SK-N-SH (cell line): ENCODE results near the gene CPA3. TPM values are rescaled to one million over a fixed set of nuclear protein-coding genes. Genes with fewer than 3 reads are reported as not detected.

Experiments
- CTCF ChIA-PET: fragments of 300-600, 350-600 bp; formaldehyde crosslinking; extraction: SDS; loops from one replicate; lab custom pipeline; 2021; lab: Yijun Ruan, JAX
- POLR2A ChIA-PET: fragments of 350-600 bp; sonication (Branson Sonifier 250); formaldehyde crosslinking; extraction: SDS; loops from one replicate; lab custom pipeline; 2020; ENCODE audit warnings: antibody characterized with exemption, inconsistent platforms; lab: Yijun Ruan, JAX
- DNase-seq: peaks from one replicate; pipeline ENCODE4 v3.0.0; 2012
- H2AFZ ChIP-seq: fragments of 200-600 bp; sonication (generic); 2 replicates; pipeline ENCODE4 v1.8.1; 2016; ENCODE audit warnings: antibody characterized with exemption, mild to moderate bottlenecking, low read depth
- H3F3A ChIP-seq: fragments of 200-600 bp; sonication (generic); replicated peaks from 2 replicates; pipeline ENCODE3; 2016; ENCODE audit warnings: antibody characterized with exemption, mild to moderate bottlenecking; ENCODE audit not compliant: insufficient read depth
- H3K27ac ChIP-seq, 2 experiments: fragments of 200-500 bp in 1 of 2; fragments of 200-600 bp in 1 of 2; sonication (Bioruptor generic) in 1 of 2; sonication (generic), shearing (Covaris generic) in 1 of 2; 2 replicates each; pipeline versions ENCODE4 v1.5.1 to v1.6.1; 2014 to 2016; ENCODE audit warnings: low read depth in 2 of 2, inconsistent platforms in 1 of 2, low read length in 1 of 2, mild to moderate bottlenecking in 1 of 2, mixed read lengths in 1 of 2
- H3K27me3 ChIP-seq: fragments of 200-600 bp; sonication (generic), shearing (Covaris generic); 2 replicates; pipeline ENCODE4 v1.6.1; 2016; ENCODE audit warnings: mixed run types; ENCODE audit not compliant: insufficient read depth
- H3K36me3 ChIP-seq, 2 experiments: fragments of 200-500 bp in 1 of 2; fragments of 200-600 bp in 1 of 2; sonication (Bioruptor generic) in 1 of 2; sonication (generic) in 1 of 2; replicated peaks in 1 of 2; 2 replicates each; pipeline versions ENCODE3 to v1.5.1; 2014 to 2016; ENCODE audit warnings: low read length in 1 of 2, mild to moderate bottlenecking in 1 of 2; ENCODE audit not compliant: insufficient read depth in 2 of 2, control insufficient read depth in 1 of 2
- H3K4me1 ChIP-seq, 2 experiments: fragments of 200-500 bp in 1 of 2; fragments of 200-600 bp in 1 of 2; sonication (Bioruptor generic) in 1 of 2; sonication (generic), shearing (Covaris generic) in 1 of 2; 2 replicates each; pipeline versions ENCODE4 v1.5.1 to v1.6.1; 2014 to 2016; ENCODE audit warnings: low read depth in 1 of 2, low read length in 1 of 2, mixed run types in 1 of 2; ENCODE audit not compliant: insufficient read depth in 2 of 2, control insufficient read depth in 1 of 2
- H3K4me2 ChIP-seq: fragments of 200-600 bp; sonication (generic), shearing (Covaris generic); 2 replicates; pipeline ENCODE4 v1.6.1; 2017; ENCODE audit warnings: mixed run types
- H3K4me3 ChIP-seq, 2 experiments: fragments of 200-500 bp in 1 of 2; fragments of 200-600 bp in 1 of 2; sonication (Bioruptor generic) in 1 of 2; sonication (generic), shearing (Covaris generic) in 1 of 2; 2 replicates each; pipeline versions ENCODE4 v1.5.1 to v1.8.1; 2014 to 2016; ENCODE audit warnings: low read depth in 2 of 2, inconsistent platforms in 1 of 2, low read length in 1 of 2, mild to moderate bottlenecking in 1 of 2, mixed read lengths in 1 of 2, moderate library complexity in 1 of 2
- H3K79me2 ChIP-seq: fragments of 200-600 bp; sonication (generic); 2 replicates; pipeline ENCODE4 v1.8.1; 2017; ENCODE audit warnings: mild to moderate bottlenecking; ENCODE audit not compliant: insufficient read depth
- H3K9ac ChIP-seq: fragments of 200-600 bp; sonication (generic); 2 replicates; pipeline ENCODE4 v1.6.1; 2017; ENCODE audit warnings: mixed run types
- H3K9me2 ChIP-seq: fragments of 200-600 bp; sonication (generic); 2 replicates; pipeline ENCODE4 v1.6.1; 2017; ENCODE audit warnings: mixed run types
- H3K9me3 ChIP-seq: fragments of 200-600 bp; sonication (generic); 2 replicates; pipeline ENCODE4 v1.6.1; 2017; ENCODE audit warnings: mixed run types, mild to moderate bottlenecking, moderate library complexity
- H4K20me1 ChIP-seq: fragments of 200-600 bp; sonication (generic); 2 replicates; pipeline ENCODE4 v1.6.1; 2017; ENCODE audit warnings: mild to moderate bottlenecking, mixed run types; ENCODE audit not compliant: insufficient read depth
- CHD2 ChIP-seq: fragments of 150-350 bp; IDR thresholded peaks from 2 replicates; pipeline ENCODE4 v1.6.1; 2018; ENCODE audit warnings: low read length; ENCODE audit not compliant: partially characterized antibody
- ELF1 ChIP-seq: IDR thresholded peaks from 2 replicates; pipeline ENCODE4 v1.4.0; 2012
- FOSL2 ChIP-seq: IDR thresholded peaks from 2 replicates; pipeline ENCODE4 v1.4.0; 2012; ENCODE audit warnings: low read depth, mild to moderate bottlenecking, moderate library complexity, borderline replicate concordance
- FOXJ3 ChIP-seq: sonication (generic); formaldehyde crosslinking; IDR thresholded peaks from 2 replicates; pipeline ENCODE4 v1.5.1; 2020; ENCODE audit warnings: mild to moderate bottlenecking, missing genetic modification reagents
- FOXM1 ChIP-seq: IDR thresholded peaks from 2 replicates; pipeline ENCODE4 v1.4.0; 2012; ENCODE audit warnings: low read depth, mild to moderate bottlenecking
- GABPA ChIP-seq: IDR thresholded peaks from 2 replicates; pipeline ENCODE4 v1.4.0; 2012; ENCODE audit warnings: low read depth, mild to moderate bottlenecking
- IRF3 ChIP-seq: fragments of 150-350 bp; IDR thresholded peaks from 2 replicates; pipeline ENCODE4 v1.6.1; 2016; ENCODE audit warnings: mild to moderate bottlenecking, low read depth, low read length
- JUND ChIP-seq: IDR thresholded peaks from 2 replicates; pipeline ENCODE4 v1.4.0; 2012
- MAX ChIP-seq: IDR thresholded peaks from 2 replicates; pipeline ENCODE4 v1.4.0; 2012; ENCODE audit warnings: low read depth
- MEF2A ChIP-seq: IDR thresholded peaks from 2 replicates; pipeline ENCODE4 v1.4.0; 2012; ENCODE audit warnings: low read depth, borderline replicate concordance
- NFIC ChIP-seq: IDR thresholded peaks from 2 replicates; pipeline ENCODE4 v1.4.0; 2012; ENCODE audit warnings: borderline replicate concordance
- RAD21 ChIP-seq: IDR thresholded peaks from 2 replicates; pipeline ENCODE4 v1.6.1; 2012; ENCODE audit warnings: mild to moderate bottlenecking, low read length
- RCOR1 ChIP-seq: fragments of 150-350 bp; IDR thresholded peaks from 2 replicates; pipeline ENCODE4 v1.6.1; 2017; ENCODE audit warnings: antibody characterized with exemption, low read length
- RXRA ChIP-seq: IDR thresholded peaks from 2 replicates; pipeline ENCODE4 v1.4.0; 2012; ENCODE audit warnings: low read depth, mild to moderate bottlenecking, borderline replicate concordance
- SIN3A ChIP-seq: IDR thresholded peaks from 2 replicates; pipeline ENCODE4 v1.6.1; 2012; ENCODE audit warnings: low read depth, mild to moderate bottlenecking, low read length, moderate library complexity, borderline replicate concordance
- TAF1 ChIP-seq: IDR thresholded peaks from 2 replicates; pipeline ENCODE4 v1.6.1; 2012; ENCODE audit warnings: low read depth, mild to moderate bottlenecking, low read length, moderate library complexity, borderline replicate concordance
- TCF12 ChIP-seq: IDR thresholded peaks from 2 replicates; pipeline ENCODE4 v1.4.0; 2012
- TEAD4 ChIP-seq: IDR thresholded peaks from 2 replicates; pipeline ENCODE4 v1.4.0; 2012; ENCODE audit warnings: mild to moderate bottlenecking, borderline replicate concordance; ENCODE audit not compliant: insufficient read depth
- WGBS: methylation state at CpG from one replicate; pipeline ENCODE4 v1.1.6; 2017; ENCODE audit warnings: low lambda C conversion rate; 5-methylcytosine and 5-hydroxymethylcytosine counted together
- polyA plus RNA-seq, 3 experiments: library from polyadenylated mRNA; depleted of rRNA; stranded (reverse); fragments of >200 nt; gene quantifications; 2 replicates each; pipeline ENCODE4 v1.2.3, GENCODE V29; 2012
- TF ChIP-seq, protein P1 (sequence below): IDR thresholded peaks from 2 replicates; pipeline ENCODE4; 2012
- TF ChIP-seq, protein P2 (sequence below): IDR thresholded peaks from 2 replicates; pipeline ENCODE4 v1.4.0; 2012; ENCODE audit warnings: low read depth, borderline replicate concordance

The CPA3 gene
- polyA plus RNA-seq, 1 of the 3 experiments (the other 2 are of a cell fraction) = not detected

DNA sequence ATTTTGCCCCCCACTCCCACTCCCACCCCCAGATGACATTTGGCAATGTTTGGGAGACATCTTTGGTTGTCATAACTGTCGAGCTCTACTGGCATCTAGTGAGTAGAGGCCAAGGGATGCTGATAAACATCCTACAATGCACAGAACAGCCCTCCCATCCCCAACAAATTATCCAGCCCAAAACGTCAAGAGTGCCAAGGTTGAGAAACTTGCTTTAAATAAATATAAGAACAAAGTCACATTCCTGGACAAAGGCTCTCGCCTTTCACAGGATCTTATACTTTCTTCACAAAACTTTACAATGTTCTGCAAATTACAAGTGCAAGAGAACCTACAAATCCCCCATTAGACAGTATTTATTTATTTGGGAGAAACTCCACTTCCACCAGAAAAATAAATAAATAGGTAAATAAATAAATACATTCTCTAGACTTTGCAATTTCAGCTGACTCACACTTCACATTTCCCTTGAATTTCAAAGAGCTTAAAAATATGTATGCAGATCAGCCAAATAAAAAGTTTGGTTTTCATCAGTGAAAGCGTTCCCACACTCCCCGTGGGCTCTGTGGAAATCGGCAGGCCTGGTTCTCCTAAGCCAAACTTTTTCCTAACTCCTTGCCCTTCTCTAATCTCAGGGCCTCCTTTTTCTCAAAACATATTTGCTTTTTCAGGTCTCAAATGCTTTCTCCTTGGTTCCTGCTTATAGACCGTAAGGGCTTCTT is 12.7 kb upstream of the CPA3 start:
- H3K4me2 ChIP-seq = no peak overlapping the region
- H3K4me3 ChIP-seq = no peak overlapping the region
- H3K79me2 ChIP-seq = no peaks in the 10 kb centered on the region
- H3K9me2 ChIP-seq = no peaks in the 10 kb centered on the region
- no peak for DNase-seq
- POLR2A ChIA-PET = no interaction called here
- CTCF ChIA-PET = interaction anchor here (0.9 to 4.3 kb wide), 4 partner anchors 8 to 91 kb away, joined by 3 to 19 read pairs (median 4); no protein-coding TSS in a partner anchor
- H3K27ac ChIP-seq = no peak overlapping the region
- H3K9me3 ChIP-seq = no peaks in the 10 kb centered on the region
- no peak overlapping the region for H3K9ac ChIP-seq
- no peak overlapping the region for H2AFZ ChIP-seq
- H3K36me3 ChIP-seq = no peaks in the 10 kb centered on the region
- H3K4me1 ChIP-seq = no peaks in the 10 kb centered on the region
- H3F3A ChIP-seq = no peaks in the 10 kb centered on the region
- H4K20me1 ChIP-seq = no peaks in the 10 kb centered on the region
- H3K27me3 ChIP-seq = no peaks in the 10 kb centered on the region
- no peak for TF ChIP-seq TCF12
- TF ChIP-seq MAX = no peak
- TF ChIP-seq FOXJ3 (CRISPR knock-in tag) = no peak
- TF ChIP-seq SIN3A = no peak
- TF ChIP-seq TEAD4 = no peak
- no peak for TF ChIP-seq IRF3
- no peak for TF ChIP-seq RAD21
- no peak for TF ChIP-seq ELF1
- TF ChIP-seq FOXM1 = no peak
- no peak for TF ChIP-seq RCOR1
- TF ChIP-seq MEF2A = no peak
- WGBS = 59% methylated on average over 7 of the region's 7 CpGs

DNA sequence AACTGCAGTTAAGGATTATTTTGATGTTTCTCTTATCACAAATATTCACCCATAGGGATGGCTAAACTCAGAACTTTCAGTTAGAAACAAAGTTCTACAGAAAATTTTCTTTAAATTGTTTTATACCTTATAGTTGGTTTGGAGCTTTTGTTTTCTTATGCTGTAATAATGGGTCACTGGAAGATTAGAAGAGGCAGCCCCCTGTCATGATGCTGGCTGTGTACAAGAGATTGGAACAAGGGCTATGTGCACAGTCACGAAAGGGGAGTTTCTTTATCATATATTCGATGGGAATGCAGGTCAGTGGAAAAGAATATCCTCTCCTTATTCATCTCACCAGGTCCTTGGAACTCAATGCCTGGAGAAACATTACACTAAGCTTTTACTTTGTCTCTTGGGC is 12.0 kb upstream of the CPA3 start:
- Histone ChIP-seq H3K27ac (no peak overlapping the region), H3K9me3 (no peaks in the 10 kb centered on the region), H3K4me3 (no peak overlapping the region), H3K9ac (no peak overlapping the region), H3F3A (no peaks in the 10 kb centered on the region), H3K27me3 (no peaks in the 10 kb centered on the region), H3K4me1 (no peaks in the 10 kb centered on the region), H4K20me1 (no peaks in the 10 kb centered on the region), H3K9me2 (no peaks in the 10 kb centered on the region), H3K79me2 (no peaks in the 10 kb centered on the region), H3K36me3 (no peaks in the 10 kb centered on the region), H3K4me2 (no peak overlapping the region), H2AFZ (no peak overlapping the region)
- DNase-seq = no peak
- no peak for TF ChIP-seq JUND
- no peak for TF ChIP-seq TAF1
- no peak for TF ChIP-seq FOSL2
- TF ChIP-seq, protein P1, sequence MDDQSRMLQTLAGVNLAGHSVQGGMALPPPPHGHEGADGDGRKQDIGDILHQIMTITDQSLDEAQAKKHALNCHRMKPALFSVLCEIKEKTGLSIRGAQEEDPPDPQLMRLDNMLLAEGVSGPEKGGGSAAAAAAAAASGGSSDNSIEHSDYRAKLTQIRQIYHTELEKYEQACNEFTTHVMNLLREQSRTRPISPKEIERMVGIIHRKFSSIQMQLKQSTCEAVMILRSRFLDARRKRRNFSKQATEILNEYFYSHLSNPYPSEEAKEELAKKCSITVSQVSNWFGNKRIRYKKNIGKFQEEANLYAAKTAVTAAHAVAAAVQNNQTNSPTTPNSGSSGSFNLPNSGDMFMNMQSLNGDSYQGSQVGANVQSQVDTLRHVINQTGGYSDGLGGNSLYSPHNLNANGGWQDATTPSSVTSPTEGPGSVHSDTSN = no peak
- TF ChIP-seq RXRA = no peak
- TF ChIP-seq NFIC = no peak
- no peak for TF ChIP-seq RCOR1
- no peak for TF ChIP-seq GABPA
- TF ChIP-seq, protein P2, sequence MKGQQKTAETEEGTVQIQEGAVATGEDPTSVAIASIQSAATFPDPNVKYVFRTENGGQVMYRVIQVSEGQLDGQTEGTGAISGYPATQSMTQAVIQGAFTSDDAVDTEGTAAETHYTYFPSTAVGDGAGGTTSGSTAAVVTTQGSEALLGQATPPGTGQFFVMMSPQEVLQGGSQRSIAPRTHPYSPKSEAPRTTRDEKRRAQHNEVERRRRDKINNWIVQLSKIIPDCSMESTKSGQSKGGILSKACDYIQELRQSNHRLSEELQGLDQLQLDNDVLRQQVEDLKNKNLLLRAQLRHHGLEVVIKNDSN = no peak
- TF ChIP-seq CHD2 = no peak
- ChIA-PET POLR2A (no interaction called here), CTCF (interaction anchor here (0.9 to 4.3 kb wide), 7 partner anchors 8 to 126 kb away, joined by 3 to 19 read pairs (median 4); no protein-coding TSS in a partner anchor)
- WGBS = 81% methylated on average over 2 of the region's 2 CpGs
